Measurements from ENCODE around the gene GOLM1. TPM values are rescaled to one million over a fixed set of nuclear protein-coding genes. Genes with fewer than 3 reads are reported as not detected.

Gene GOLM1
- 30.2 and 32.2 TPM in 2 replicates for polyA plus RNA-seq

DNA sequence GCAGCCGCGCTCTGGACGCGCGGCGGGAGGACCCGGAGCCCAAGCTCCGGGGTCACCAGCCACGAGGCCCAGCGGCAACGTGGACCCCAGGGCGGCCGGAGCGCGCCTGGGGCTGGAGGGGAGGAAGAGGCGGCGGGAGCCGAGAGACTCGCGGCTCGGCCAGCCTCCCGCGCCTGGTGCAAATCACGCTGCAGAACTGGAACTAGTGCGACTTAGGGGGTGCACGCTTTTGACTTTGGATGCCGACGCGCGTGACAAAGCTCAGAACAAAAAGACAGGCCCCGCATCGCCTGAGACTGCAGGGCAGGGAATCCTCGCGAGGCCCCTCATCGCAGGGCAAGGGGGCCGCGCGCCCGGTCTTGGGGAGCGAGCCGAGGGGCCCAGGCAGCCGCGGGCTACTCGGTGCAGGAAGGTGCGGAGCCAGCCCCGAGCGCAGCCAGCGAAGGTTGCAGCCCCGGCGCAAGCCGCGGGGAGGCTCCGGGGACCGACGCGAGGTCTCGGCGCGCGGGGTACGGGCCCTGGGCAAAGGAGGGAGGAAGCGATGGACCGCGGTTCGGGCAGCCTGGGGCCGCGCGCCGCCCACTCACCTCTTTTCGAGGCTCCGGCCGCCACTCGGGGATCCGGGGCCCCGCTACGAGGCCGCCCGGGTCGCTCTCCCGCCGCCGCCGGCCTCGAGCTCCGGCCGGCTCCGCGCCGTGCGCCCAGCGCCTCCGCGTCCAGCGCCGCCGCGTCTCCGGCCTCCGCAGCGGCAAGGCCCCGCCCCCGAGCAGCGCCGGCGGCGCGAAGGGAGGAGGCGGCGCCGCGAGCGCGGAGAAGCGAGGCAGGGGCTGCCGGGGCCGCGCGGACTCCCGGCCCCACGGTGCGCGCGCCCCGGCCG, at the start of gene GOLM1:
Gene GOLM1, minus strand, starts transcription at position 735 of the 877 bp plus-strand sequence. CDS start 20,238 bp downstream, outside the sequence.

Other genes starting within 250 kb of the GOLM1 start
- gene NAA35, start 158.4 kb downstream of the GOLM1 start, polyA plus RNA-seq: 26.3 and 31.5 TPM in 2 replicates
- gene C9orf153, start 160.1 kb upstream of the GOLM1 start, polyA plus RNA-seq: 0.14 and 0.98 TPM in 2 replicates
- 64.0 and 76.5 TPM in 2 replicates for gene ISCA1, start 183.0 kb upstream of the GOLM1 start, polyA plus RNA-seq